ENCODE measurements around the gene MAP2K2. TPM values are rescaled to one million over a fixed set of nuclear protein-coding genes. Genes with fewer than 3 reads are reported as not detected.
A peak's percentile ranks its signal among the peaks of the same experiment; 100 is the strongest.

Gene MAP2K2
- polyA plus RNA-seq, 3 donors: 30.5 to 94.5 (median 40.2) TPM

DNA sequence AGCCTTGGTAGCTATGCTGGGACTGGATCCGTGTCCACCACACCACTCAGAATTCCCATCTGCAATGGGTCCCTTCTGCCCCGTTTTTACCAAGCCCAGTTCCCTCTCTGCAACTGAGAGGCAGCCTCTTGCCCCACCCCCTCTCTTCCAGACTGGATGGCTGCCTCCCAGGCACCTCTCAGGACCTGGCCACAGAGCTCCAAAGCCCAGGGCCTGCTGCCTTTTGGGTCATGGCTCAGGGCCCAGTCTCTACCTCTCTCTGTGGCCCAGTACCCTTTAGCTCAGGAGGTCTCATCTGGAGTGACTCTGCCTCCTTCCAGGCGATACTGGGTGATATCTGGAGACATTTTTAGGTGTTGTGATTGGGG is 46.9 kb downstream of the MAP2K2 start:
- 50% methylated on average over 2 of the region's 3 CpGs for WGBS (ENCODE audit: insufficient coverage)
- peaks cover 0 to 3% (median 0%) of the 10 kb centered on the region in 7 donors for H3K9me3 Mint-ChIP-seq
- H4K20me1 ChIP-seq (ENCODE audit: insufficient read depth, low read length): no peaks in the 10 kb centered on the region
- peak overlapping the region in 1 of 2 donors; percentile 30 for H3K4me3 Mint-ChIP-seq
- DNase-seq: no peak
- TF ChIP-seq, protein P1, sequence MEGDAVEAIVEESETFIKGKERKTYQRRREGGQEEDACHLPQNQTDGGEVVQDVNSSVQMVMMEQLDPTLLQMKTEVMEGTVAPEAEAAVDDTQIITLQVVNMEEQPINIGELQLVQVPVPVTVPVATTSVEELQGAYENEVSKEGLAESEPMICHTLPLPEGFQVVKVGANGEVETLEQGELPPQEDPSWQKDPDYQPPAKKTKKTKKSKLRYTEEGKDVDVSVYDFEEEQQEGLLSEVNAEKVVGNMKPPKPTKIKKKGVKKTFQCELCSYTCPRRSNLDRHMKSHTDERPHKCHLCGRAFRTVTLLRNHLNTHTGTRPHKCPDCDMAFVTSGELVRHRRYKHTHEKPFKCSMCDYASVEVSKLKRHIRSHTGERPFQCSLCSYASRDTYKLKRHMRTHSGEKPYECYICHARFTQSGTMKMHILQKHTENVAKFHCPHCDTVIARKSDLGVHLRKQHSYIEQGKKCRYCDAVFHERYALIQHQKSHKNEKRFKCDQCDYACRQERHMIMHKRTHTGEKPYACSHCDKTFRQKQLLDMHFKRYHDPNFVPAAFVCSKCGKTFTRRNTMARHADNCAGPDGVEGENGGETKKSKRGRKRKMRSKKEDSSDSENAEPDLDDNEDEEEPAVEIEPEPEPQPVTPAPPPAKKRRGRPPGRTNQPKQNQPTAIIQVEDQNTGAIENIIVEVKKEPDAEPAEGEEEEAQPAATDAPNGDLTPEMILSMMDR (IDR thresholded peaks at IDR 0.05): no peak
- peaks cover 7% of the 10 kb centered on the region for H3K79me2 ChIP-seq (ENCODE audit: insufficient read depth, low read length)
- H3K36me3 Mint-ChIP-seq: no peaks in the 10 kb centered on the region
- peak overlapping the region; percentile 69 to 92 for H3K27ac ChIP-seq (ENCODE audit: low read depth in 1 of 2, low read length in 2 of 2)
- H3K4me1 Mint-ChIP-seq: peaks cover 39% of the 10 kb centered on the region
- H3K4me2 ChIP-seq (replicated peaks; ENCODE audit: extremely low read depth, low read length, poor library complexity, severe bottlenecking): peak overlapping the region; percentile 81
- peaks cover 42 to 52% of the 10 kb centered on the region in 2 donors for H3K4me1 ChIP-seq (ENCODE audit: control insufficient read depth in 1 of 2, insufficient read depth in 2 of 2, low read length in 2 of 2)
- H3K27ac Mint-ChIP-seq: peak overlapping the region in 6 of 7 donors; percentile 48 to 96 (median 92)
- no peaks in the 10 kb centered on the region for H3K9me3 ChIP-seq (replicated peaks in 1 of 2; ENCODE audit: control insufficient read depth in 1 of 2, insufficient read depth in 1 of 2, low read length in 2 of 2)
- no peak overlapping the region for H3K9ac ChIP-seq (ENCODE audit: insufficient read depth, low read length, poor library complexity, severe bottlenecking)
- peak overlapping the region; percentile 82 for H2AFZ ChIP-seq (ENCODE audit: insufficient read depth, low read depth, low read length, poor library complexity, severe bottlenecking)
- no peaks in the 10 kb centered on the region for H3K27me3 ChIP-seq (ENCODE audit: control insufficient read depth in 2 of 2, insufficient read depth in 2 of 2, low read length in 2 of 2)
- H3K27me3 Mint-ChIP-seq (ENCODE audit: low read depth in 3 of 3): peaks cover 0 to 3% (median 2%) of the 10 kb centered on the region in 3 donors
- intact Hi-C loops (cut with micrococcal nuclease): no loop called here
- H3K36me3 ChIP-seq (replicated peaks in 1 of 2; ENCODE audit: control insufficient read depth in 1 of 2, insufficient read depth in 2 of 2, low read length in 2 of 2): no peaks in the 10 kb centered on the region
- H3K4me3 ChIP-seq (replicated peaks in 1 of 3; ENCODE audit: low read depth in 2 of 3, low read length in 3 of 3): peak overlapping the region in 1 of 3 experiments; percentile 82

DNA sequence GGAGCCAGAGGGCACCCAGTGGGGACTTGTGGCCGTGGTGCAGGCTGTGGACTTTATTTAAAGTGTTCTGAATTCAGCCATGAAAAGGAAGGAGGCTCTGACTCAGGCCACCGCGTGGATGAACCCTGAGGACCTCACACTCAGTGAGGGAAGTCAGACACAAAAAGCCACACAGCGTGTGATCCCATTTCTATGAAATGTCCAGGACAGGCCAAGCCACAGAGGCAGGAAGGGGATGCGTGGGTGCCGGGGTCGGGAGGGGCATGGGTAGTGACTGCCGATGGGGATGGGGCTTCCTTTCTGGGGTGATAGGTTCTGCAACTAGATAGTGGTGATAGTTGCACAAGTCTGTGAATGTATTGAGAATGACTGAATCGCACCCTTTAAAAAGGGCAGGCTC is 48.5 kb downstream of the MAP2K2 start:
- WGBS (ENCODE audit: insufficient coverage): 8% methylated on average over 8 of the region's 9 CpGs
- DNase-seq: peak; percentile 55 to 74 (median 60)
- Histone ChIP-seq H3K4me1 (ENCODE audit: control insufficient read depth in 1 of 2, insufficient read depth in 2 of 2, low read length in 2 of 2) (peaks cover 40 to 45% of the 10 kb centered on the region in 2 donors), H4K20me1 (ENCODE audit: insufficient read depth, low read length) (no peaks in the 10 kb centered on the region), H3K4me3 (replicated peaks in 1 of 3; ENCODE audit: low read depth in 2 of 3, low read length in 3 of 3) (no peak overlapping the region), H2AFZ (ENCODE audit: insufficient read depth, low read depth, low read length, poor library complexity, severe bottlenecking) (peak overlapping the region; percentile 11), H3K27ac (ENCODE audit: low read depth in 1 of 2, low read length in 2 of 2) (peak overlapping the region; percentile 45 to 57), H3K9ac (ENCODE audit: insufficient read depth, low read length, poor library complexity, severe bottlenecking) (no peak overlapping the region), H3K9me3 (replicated peaks in 1 of 2; ENCODE audit: control insufficient read depth in 1 of 2, insufficient read depth in 1 of 2, low read length in 2 of 2) (no peaks in the 10 kb centered on the region), H3K36me3 (replicated peaks in 1 of 2; ENCODE audit: control insufficient read depth in 1 of 2, insufficient read depth in 2 of 2, low read length in 2 of 2) (no peaks in the 10 kb centered on the region), H3K79me2 (ENCODE audit: insufficient read depth, low read length) (peaks cover 7% of the 10 kb centered on the region), H3K27me3 (ENCODE audit: control insufficient read depth in 2 of 2, insufficient read depth in 2 of 2, low read length in 2 of 2) (no peaks in the 10 kb centered on the region), H3K4me2 (replicated peaks; ENCODE audit: extremely low read depth, low read length, poor library complexity, severe bottlenecking) (no peak overlapping the region)
- Mint-ChIP-seq H3K27me3 (ENCODE audit: low read depth in 3 of 3) (peaks cover 0 to 3% (median 2%) of the 10 kb centered on the region in 3 donors), H3K4me3 (peak overlapping the region in 1 of 2 donors; percentile 41), H3K27ac (peak overlapping the region; percentile 64 to 92 (median 83)), H3K4me1 (peaks cover 36% of the 10 kb centered on the region), H3K36me3 (no peaks in the 10 kb centered on the region), H3K9me3 (peaks cover 0 to 3% (median 0%) of the 10 kb centered on the region in 7 donors)
- intact Hi-C loops (cut with micrococcal nuclease): no loop called here
- TF ChIP-seq, protein P1 (IDR thresholded peaks at IDR 0.05): no peak

All from CD14-positive monocyte (primary cell).